ENCODE results near the gene DNER. TPM values are rescaled to one million over a fixed set of nuclear protein-coding genes. Genes with fewer than 3 reads are reported as not detected.

Gene DNER
- total RNA-seq, 1 experiment from 2014 or later, result 2.9 TPM

DNA sequence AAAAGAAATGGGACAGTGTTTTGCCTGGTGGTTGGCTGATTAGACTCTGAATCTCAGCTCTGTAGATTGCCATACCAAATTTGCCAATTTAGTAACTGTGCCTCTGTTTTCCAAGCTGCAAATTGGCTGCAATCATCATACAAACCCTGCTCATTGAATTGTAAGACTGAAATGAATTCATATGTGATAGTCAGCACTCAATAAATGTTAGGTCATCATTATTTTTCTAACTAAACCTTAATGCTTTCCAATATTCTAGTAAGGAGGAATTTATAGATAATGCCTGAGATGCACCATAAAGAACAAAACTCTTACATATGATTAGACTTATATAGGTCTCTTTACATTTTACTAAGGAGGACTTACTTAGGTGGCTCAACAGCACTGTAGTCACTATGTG is 85.3 kb downstream of the DNER start:
- ChIA-PET POLR2A (no interaction called here), RAD21 (ENCODE audit: low non-redundant PET in 1 of 2, low total read pairs in 2 of 2, uncharacterized antibody in 2 of 2, unreplicated experiment in 2 of 2) (no interaction called here), CTCF (no interaction called here)
- intact Hi-C loops (cut with micrococcal nuclease), result no loop called here
- no peaks in the 10 kb centered on the region for H3K79me2 ChIP-seq (ENCODE audit: insufficient read depth, low read length)
- H3K36me3 ChIP-seq (ENCODE audit: control insufficient read depth in 1 of 2, insufficient read depth in 2 of 2, low read length in 2 of 2), result no peaks in the 10 kb centered on the region
- H2AFZ ChIP-seq (ENCODE audit: low read depth, low read length, poor library complexity, severe bottlenecking), result no peak overlapping the region
- no peaks in the 10 kb centered on the region for H3K27me3 ChIP-seq (ENCODE audit: insufficient read depth, low read length)
- no peak for DNase-seq (ENCODE audit: low read depth, low spot score)
- BruUV-seq (replicated peaks), result no TSS peak
- H3K9ac ChIP-seq (ENCODE audit: low read length), result no peak overlapping the region
- no peaks in the 10 kb centered on the region for H3K9me3 ChIP-seq (ENCODE audit: control insufficient read depth in 1 of 2, insufficient read depth in 1 of 2, low read depth in 1 of 2, low read length in 2 of 2)
- no peak for ATAC-seq
- no peaks in the 10 kb centered on the region for H3K9me2 ChIP-seq (ENCODE audit: insufficient read depth)
- TF ChIP-seq, protein P1, sequence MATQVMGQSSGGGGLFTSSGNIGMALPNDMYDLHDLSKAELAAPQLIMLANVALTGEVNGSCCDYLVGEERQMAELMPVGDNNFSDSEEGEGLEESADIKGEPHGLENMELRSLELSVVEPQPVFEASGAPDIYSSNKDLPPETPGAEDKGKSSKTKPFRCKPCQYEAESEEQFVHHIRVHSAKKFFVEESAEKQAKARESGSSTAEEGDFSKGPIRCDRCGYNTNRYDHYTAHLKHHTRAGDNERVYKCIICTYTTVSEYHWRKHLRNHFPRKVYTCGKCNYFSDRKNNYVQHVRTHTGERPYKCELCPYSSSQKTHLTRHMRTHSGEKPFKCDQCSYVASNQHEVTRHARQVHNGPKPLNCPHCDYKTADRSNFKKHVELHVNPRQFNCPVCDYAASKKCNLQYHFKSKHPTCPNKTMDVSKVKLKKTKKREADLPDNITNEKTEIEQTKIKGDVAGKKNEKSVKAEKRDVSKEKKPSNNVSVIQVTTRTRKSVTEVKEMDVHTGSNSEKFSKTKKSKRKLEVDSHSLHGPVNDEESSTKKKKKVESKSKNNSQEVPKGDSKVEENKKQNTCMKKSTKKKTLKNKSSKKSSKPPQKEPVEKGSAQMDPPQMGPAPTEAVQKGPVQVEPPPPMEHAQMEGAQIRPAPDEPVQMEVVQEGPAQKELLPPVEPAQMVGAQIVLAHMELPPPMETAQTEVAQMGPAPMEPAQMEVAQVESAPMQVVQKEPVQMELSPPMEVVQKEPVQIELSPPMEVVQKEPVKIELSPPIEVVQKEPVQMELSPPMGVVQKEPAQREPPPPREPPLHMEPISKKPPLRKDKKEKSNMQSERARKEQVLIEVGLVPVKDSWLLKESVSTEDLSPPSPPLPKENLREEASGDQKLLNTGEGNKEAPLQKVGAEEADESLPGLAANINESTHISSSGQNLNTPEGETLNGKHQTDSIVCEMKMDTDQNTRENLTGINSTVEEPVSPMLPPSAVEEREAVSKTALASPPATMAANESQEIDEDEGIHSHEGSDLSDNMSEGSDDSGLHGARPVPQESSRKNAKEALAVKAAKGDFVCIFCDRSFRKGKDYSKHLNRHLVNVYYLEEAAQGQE (IDR thresholded peaks at IDR 0.05; ENCODE audit: low read depth), result no peak
- TF ChIP-seq CBX3 (IDR thresholded peaks at IDR 0.05; ENCODE audit: low read depth) (no peak), ELF1 (IDR thresholded peaks at IDR 0.05; ENCODE audit: borderline replicate concordance, low read depth) (no peak), POLR2AphosphoS5 (IDR thresholded peaks at IDR 0.05; ENCODE audit: low read depth, low read length) (no peak)
- no peak overlapping the region for H3K4me2 ChIP-seq (ENCODE audit: low read length)
- no peaks in the 10 kb centered on the region for H3K4me1 ChIP-seq (ENCODE audit: control insufficient read depth in 1 of 2, insufficient read depth in 2 of 2, low read length in 2 of 2)
- H4K20me1 ChIP-seq (ENCODE audit: insufficient read depth), result no peaks in the 10 kb centered on the region
- no peak overlapping the region for H3K4me3 ChIP-seq (replicated peaks in 1 of 2; ENCODE audit: low read depth in 1 of 2, low read length in 2 of 2)
- no peak overlapping the region for H3K27ac ChIP-seq (ENCODE audit: low read depth, low read length)

DNA sequence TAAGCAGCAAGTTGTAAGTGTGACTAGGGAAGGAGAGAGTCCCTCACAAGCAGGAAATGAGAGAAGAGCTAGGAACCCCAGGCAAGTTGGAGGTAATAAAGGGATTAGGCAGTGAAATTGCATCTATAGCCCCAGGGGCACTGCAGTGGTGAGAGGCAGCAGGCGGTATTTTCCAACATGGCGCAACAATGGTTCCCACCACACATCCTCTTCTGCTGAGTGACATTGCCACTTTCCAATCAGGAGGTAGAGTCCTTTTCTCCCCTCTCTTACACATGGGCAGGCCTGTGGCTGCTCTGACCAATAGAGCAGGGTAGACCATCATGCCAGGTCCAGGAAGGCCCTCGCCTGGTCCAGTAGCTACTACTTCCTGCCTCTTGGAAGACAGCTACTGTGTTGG is 86.6 kb downstream of the DNER start:
- ChIA-PET CTCF (no interaction called here), POLR2A (no interaction called here), RAD21 (ENCODE audit: low non-redundant PET in 1 of 2, low total read pairs in 2 of 2, uncharacterized antibody in 2 of 2, unreplicated experiment in 2 of 2) (no interaction called here)
- Histone ChIP-seq H3K4me1 (ENCODE audit: control insufficient read depth in 1 of 2, insufficient read depth in 2 of 2, low read length in 2 of 2) (no peaks in the 10 kb centered on the region), H3K9ac (ENCODE audit: low read length) (no peak overlapping the region), H4K20me1 (ENCODE audit: insufficient read depth) (no peaks in the 10 kb centered on the region), H3K27me3 (ENCODE audit: insufficient read depth, low read length) (no peaks in the 10 kb centered on the region), H3K27ac (ENCODE audit: low read depth, low read length) (no peak overlapping the region), H3K79me2 (ENCODE audit: insufficient read depth, low read length) (no peaks in the 10 kb centered on the region), H3K36me3 (ENCODE audit: control insufficient read depth in 1 of 2, insufficient read depth in 2 of 2, low read length in 2 of 2) (no peaks in the 10 kb centered on the region), H3K4me2 (ENCODE audit: low read length) (no peak overlapping the region), H3K4me3 (replicated peaks in 1 of 2; ENCODE audit: low read depth in 1 of 2, low read length in 2 of 2) (no peak overlapping the region), H3K9me2 (ENCODE audit: insufficient read depth) (no peaks in the 10 kb centered on the region), H3K9me3 (ENCODE audit: control insufficient read depth in 1 of 2, insufficient read depth in 1 of 2, low read depth in 1 of 2, low read length in 2 of 2) (no peaks in the 10 kb centered on the region), H2AFZ (ENCODE audit: low read depth, low read length, poor library complexity, severe bottlenecking) (no peak overlapping the region)
- intact Hi-C loops (cut with micrococcal nuclease), result no loop called here
- TF ChIP-seq FOSL1 (IDR thresholded peaks at IDR 0.05; ENCODE audit: low read depth) (no peak), CBX3 (IDR thresholded peaks at IDR 0.05; ENCODE audit: low read depth) (no peak), EZH2phosphoT487 (IDR thresholded peaks at IDR 0.05; ENCODE audit: borderline replicate concordance) (no peak), YY1 (IDR thresholded peaks at IDR 0.05; ENCODE audit: extremely low read depth, insufficient replicate concordance, low read depth, low read length) (no peak)
- DNase-seq (ENCODE audit: low read depth, low spot score) (no peak), ATAC-seq (no peak)
- no TSS peak for BruUV-seq (replicated peaks)

All from HCT116 (cell line).